Ishikawa (cell line): Measurements from ENCODE around the gene TBCC.

ENCODE experiments used
- CEBPB ChIP-seq: IDR thresholded peaks from 2 replicates; pipeline ENCODE4 v1.6.1; 2012
- FOXM1 ChIP-seq: IDR thresholded peaks from 2 replicates; pipeline ENCODE4 v1.6.1; 2012; ENCODE audit warnings: low read depth, borderline replicate concordance
- TAF1 ChIP-seq: IDR thresholded peaks from 2 replicates; pipeline ENCODE4 v1.6.1; 2012; ENCODE audit warnings: low read depth, mild to moderate bottlenecking

- no peak for TF ChIP-seq TAF1
- no peak for TF ChIP-seq FOXM1
- TF ChIP-seq CEBPB, result no peak
Observed at GRCh38 chr6:42751055-42751454, 5.2 kb upstream of the TBCC start.
